SK-N-SH (cell line): Measurements from ENCODE around the gene RRM2. TPM values are rescaled to one million over a fixed set of nuclear protein-coding genes. Genes with fewer than 3 reads are reported as not detected.

ENCODE experiments used
- CTCF ChIA-PET: fragments of 300-600, 350-600 bp; formaldehyde crosslinking; extraction: SDS; loops from one replicate; lab custom pipeline; 2021; lab: Yijun Ruan, JAX
- POLR2A ChIA-PET: fragments of 350-600 bp; sonication (Branson Sonifier 250); formaldehyde crosslinking; extraction: SDS; loops from one replicate; lab custom pipeline; 2020; ENCODE audit warnings: antibody characterized with exemption, inconsistent platforms; lab: Yijun Ruan, JAX
- DNase-seq: peaks from one replicate; pipeline ENCODE4 v3.0.0; 2012
- H2AFZ ChIP-seq: fragments of 200-600 bp; sonication (generic); 2 replicates; pipeline ENCODE4 v1.8.1; 2016; ENCODE audit warnings: antibody characterized with exemption, mild to moderate bottlenecking, low read depth
- H3F3A ChIP-seq: fragments of 200-600 bp; sonication (generic); replicated peaks from 2 replicates; pipeline ENCODE3; 2016; ENCODE audit warnings: antibody characterized with exemption, mild to moderate bottlenecking; ENCODE audit not compliant: insufficient read depth
- H3K27ac ChIP-seq, 2 experiments: fragments of 200-500 bp in 1 of 2; fragments of 200-600 bp in 1 of 2; sonication (Bioruptor generic) in 1 of 2; sonication (generic), shearing (Covaris generic) in 1 of 2; 2 replicates each; pipeline versions ENCODE4 v1.5.1 to v1.6.1; 2014 to 2016; ENCODE audit warnings: low read depth in 2 of 2, inconsistent platforms in 1 of 2, low read length in 1 of 2, mild to moderate bottlenecking in 1 of 2, mixed read lengths in 1 of 2
- H3K27me3 ChIP-seq: fragments of 200-600 bp; sonication (generic), shearing (Covaris generic); 2 replicates; pipeline ENCODE4 v1.6.1; 2016; ENCODE audit warnings: mixed run types; ENCODE audit not compliant: insufficient read depth
- H3K36me3 ChIP-seq, 2 experiments: fragments of 200-500 bp in 1 of 2; fragments of 200-600 bp in 1 of 2; sonication (Bioruptor generic) in 1 of 2; sonication (generic) in 1 of 2; replicated peaks in 1 of 2; 2 replicates each; pipeline versions ENCODE3 to v1.5.1; 2014 to 2016; ENCODE audit warnings: low read length in 1 of 2, mild to moderate bottlenecking in 1 of 2; ENCODE audit not compliant: insufficient read depth in 2 of 2, control insufficient read depth in 1 of 2
- H3K4me1 ChIP-seq, 2 experiments: fragments of 200-500 bp in 1 of 2; fragments of 200-600 bp in 1 of 2; sonication (Bioruptor generic) in 1 of 2; sonication (generic), shearing (Covaris generic) in 1 of 2; 2 replicates each; pipeline versions ENCODE4 v1.5.1 to v1.6.1; 2014 to 2016; ENCODE audit warnings: low read depth in 1 of 2, low read length in 1 of 2, mixed run types in 1 of 2; ENCODE audit not compliant: insufficient read depth in 2 of 2, control insufficient read depth in 1 of 2
- H3K4me2 ChIP-seq: fragments of 200-600 bp; sonication (generic), shearing (Covaris generic); 2 replicates; pipeline ENCODE4 v1.6.1; 2017; ENCODE audit warnings: mixed run types
- H3K4me3 ChIP-seq, 2 experiments: fragments of 200-500 bp in 1 of 2; fragments of 200-600 bp in 1 of 2; sonication (Bioruptor generic) in 1 of 2; sonication (generic), shearing (Covaris generic) in 1 of 2; 2 replicates each; pipeline versions ENCODE4 v1.5.1 to v1.8.1; 2014 to 2016; ENCODE audit warnings: low read depth in 2 of 2, inconsistent platforms in 1 of 2, low read length in 1 of 2, mild to moderate bottlenecking in 1 of 2, mixed read lengths in 1 of 2, moderate library complexity in 1 of 2
- H3K79me2 ChIP-seq: fragments of 200-600 bp; sonication (generic); 2 replicates; pipeline ENCODE4 v1.8.1; 2017; ENCODE audit warnings: mild to moderate bottlenecking; ENCODE audit not compliant: insufficient read depth
- H3K9ac ChIP-seq: fragments of 200-600 bp; sonication (generic); 2 replicates; pipeline ENCODE4 v1.6.1; 2017; ENCODE audit warnings: mixed run types
- H3K9me2 ChIP-seq: fragments of 200-600 bp; sonication (generic); 2 replicates; pipeline ENCODE4 v1.6.1; 2017; ENCODE audit warnings: mixed run types
- H3K9me3 ChIP-seq: fragments of 200-600 bp; sonication (generic); 2 replicates; pipeline ENCODE4 v1.6.1; 2017; ENCODE audit warnings: mixed run types, mild to moderate bottlenecking, moderate library complexity
- H4K20me1 ChIP-seq: fragments of 200-600 bp; sonication (generic); 2 replicates; pipeline ENCODE4 v1.6.1; 2017; ENCODE audit warnings: mild to moderate bottlenecking, mixed run types; ENCODE audit not compliant: insufficient read depth
- CHD2 ChIP-seq: fragments of 150-350 bp; IDR thresholded peaks from 2 replicates; pipeline ENCODE4 v1.6.1; 2018; ENCODE audit warnings: low read length; ENCODE audit not compliant: partially characterized antibody
- CTCF ChIP-seq: fragments of 200-600 bp; sonication (generic); IDR thresholded peaks from 2 replicates; pipeline ENCODE4 v1.6.1; 2017; ENCODE audit warnings: antibody characterized with exemption, mild to moderate bottlenecking, moderate library complexity
- FOSL2 ChIP-seq: IDR thresholded peaks from 2 replicates; pipeline ENCODE4 v1.4.0; 2012; ENCODE audit warnings: low read depth, mild to moderate bottlenecking, moderate library complexity, borderline replicate concordance
- FOXM1 ChIP-seq: IDR thresholded peaks from 2 replicates; pipeline ENCODE4 v1.4.0; 2012; ENCODE audit warnings: low read depth, mild to moderate bottlenecking
- GABPA ChIP-seq: IDR thresholded peaks from 2 replicates; pipeline ENCODE4 v1.4.0; 2012; ENCODE audit warnings: low read depth, mild to moderate bottlenecking
- IRF3 ChIP-seq: fragments of 150-350 bp; IDR thresholded peaks from 2 replicates; pipeline ENCODE4 v1.6.1; 2016; ENCODE audit warnings: mild to moderate bottlenecking, low read depth, low read length
- JUND ChIP-seq: IDR thresholded peaks from 2 replicates; pipeline ENCODE4 v1.4.0; 2012
- PBX3 ChIP-seq: IDR thresholded peaks from 2 replicates; pipeline ENCODE4; 2012
- RAD21 ChIP-seq: IDR thresholded peaks from 2 replicates; pipeline ENCODE4 v1.6.1; 2012; ENCODE audit warnings: mild to moderate bottlenecking, low read length
- RFX5 ChIP-seq: IDR thresholded peaks from 2 replicates; pipeline ENCODE4 v1.6.1; 2012; ENCODE audit warnings: mild to moderate bottlenecking, improper control_type of control experiment, low read length
- RXRA ChIP-seq: IDR thresholded peaks from 2 replicates; pipeline ENCODE4 v1.4.0; 2012; ENCODE audit warnings: low read depth, mild to moderate bottlenecking, borderline replicate concordance
- TAF1 ChIP-seq: IDR thresholded peaks from 2 replicates; pipeline ENCODE4 v1.6.1; 2012; ENCODE audit warnings: low read depth, mild to moderate bottlenecking, low read length, moderate library complexity, borderline replicate concordance
- TEAD4 ChIP-seq: IDR thresholded peaks from 2 replicates; pipeline ENCODE4 v1.4.0; 2012; ENCODE audit warnings: mild to moderate bottlenecking, borderline replicate concordance; ENCODE audit not compliant: insufficient read depth
- USF2 ChIP-seq: fragments of 150-350 bp; IDR thresholded peaks from 2 replicates; pipeline ENCODE4 v1.6.1; 2017; ENCODE audit warnings: antibody characterized with exemption, low read length, low read depth, borderline replicate concordance
- WGBS: methylation state at CpG from one replicate; pipeline ENCODE4 v1.1.6; 2017; ENCODE audit warnings: low lambda C conversion rate; 5-methylcytosine and 5-hydroxymethylcytosine counted together
- polyA plus RNA-seq, 3 experiments: library from polyadenylated mRNA; depleted of rRNA; stranded (reverse); fragments of >200 nt; gene quantifications; 2 replicates each; pipeline ENCODE4 v1.2.3, GENCODE V29; 2012

The RRM2 gene
- polyA plus RNA-seq, 1 of the 3 experiments (the other 2 are of a cell fraction), result 38.9 TPM

GRCh38 chr2:10150436-10150835 is 27.9 kb downstream of the RRM2 start:
- ChIA-PET CTCF (interaction anchor here (0.7 to 1.1 kb wide), 3 partner anchors 10 to 285 kb away, joined by 3 to 4 read pairs (median 4); no protein-coding TSS in a partner anchor), POLR2A (interaction anchor here (1.1 kb wide), 1 partner anchor 52 kb away, joined by 3 read pairs; no protein-coding TSS in a partner anchor)
- H4K20me1 ChIP-seq, result no peaks in the 10 kb centered on the region
- H3F3A ChIP-seq, result peaks cover 7% of the 10 kb centered on the region
- no peak overlapping the region for H3K4me3 ChIP-seq
- no peak overlapping the region for H3K27ac ChIP-seq
- WGBS, result 94% methylated on average over 5 of the region's 5 CpGs
- no peak for TF ChIP-seq IRF3
- no peak for TF ChIP-seq CHD2
- no peak for TF ChIP-seq USF2
- TF ChIP-seq GABPA, result no peak
- TF ChIP-seq RFX5, result no peak
- no peak for TF ChIP-seq RAD21
- TF ChIP-seq FOXM1, result no peak
- no peak for TF ChIP-seq TEAD4
- no peak for TF ChIP-seq CTCF
- TF ChIP-seq RXRA, result no peak
- no peak for TF ChIP-seq JUND
- TF ChIP-seq PBX3, result no peak
- TF ChIP-seq FOSL2, result no peak
- no peak for TF ChIP-seq TAF1
- H2AFZ ChIP-seq, result no peak overlapping the region
- H3K9me3 ChIP-seq, result no peaks in the 10 kb centered on the region
- no peaks in the 10 kb centered on the region for H3K79me2 ChIP-seq
- H3K9me2 ChIP-seq, result no peaks in the 10 kb centered on the region
- H3K36me3 ChIP-seq, result peaks cover 0 to 18% of the 10 kb centered on the region in 2 experiments
- no peak for DNase-seq
- H3K27me3 ChIP-seq, result no peaks in the 10 kb centered on the region
- H3K9ac ChIP-seq, result no peak overlapping the region
- H3K4me2 ChIP-seq, result no peak overlapping the region
- H3K4me1 ChIP-seq, result no peaks in the 10 kb centered on the region
